ENCODE results near the gene DPYD. TPM values are rescaled to one million over a fixed set of nuclear protein-coding genes. Genes with fewer than 3 reads are reported as not detected.

DPYD gene
- total RNA-seq, 1 donor from 2014 or later = 8.1 TPM

GRCh38 chr1:97164276-97164639, 756.6 kb downstream of the DPYD start:
- Mint-ChIP-seq H3K9me3 (ENCODE audit: low read depth) (peaks cover 17% of the 10 kb centered on the region), H3K27ac (no peak overlapping the region), H3K4me1 (ENCODE audit: low read depth) (no peaks in the 10 kb centered on the region), H3K27me3 (no peaks in the 10 kb centered on the region), H3K4me3 (ENCODE audit: low read depth) (no peak overlapping the region), H3K36me3 (ENCODE audit: insufficient read depth) (peaks cover 6% of the 10 kb centered on the region)
- TF ChIP-seq CTCF (IDR thresholded peaks at IDR 0.05; ENCODE audit: unreplicated experiment) = no peak
- DNase-seq (ENCODE audit: low spot score, unreplicated experiment) = no peak

DNA sequence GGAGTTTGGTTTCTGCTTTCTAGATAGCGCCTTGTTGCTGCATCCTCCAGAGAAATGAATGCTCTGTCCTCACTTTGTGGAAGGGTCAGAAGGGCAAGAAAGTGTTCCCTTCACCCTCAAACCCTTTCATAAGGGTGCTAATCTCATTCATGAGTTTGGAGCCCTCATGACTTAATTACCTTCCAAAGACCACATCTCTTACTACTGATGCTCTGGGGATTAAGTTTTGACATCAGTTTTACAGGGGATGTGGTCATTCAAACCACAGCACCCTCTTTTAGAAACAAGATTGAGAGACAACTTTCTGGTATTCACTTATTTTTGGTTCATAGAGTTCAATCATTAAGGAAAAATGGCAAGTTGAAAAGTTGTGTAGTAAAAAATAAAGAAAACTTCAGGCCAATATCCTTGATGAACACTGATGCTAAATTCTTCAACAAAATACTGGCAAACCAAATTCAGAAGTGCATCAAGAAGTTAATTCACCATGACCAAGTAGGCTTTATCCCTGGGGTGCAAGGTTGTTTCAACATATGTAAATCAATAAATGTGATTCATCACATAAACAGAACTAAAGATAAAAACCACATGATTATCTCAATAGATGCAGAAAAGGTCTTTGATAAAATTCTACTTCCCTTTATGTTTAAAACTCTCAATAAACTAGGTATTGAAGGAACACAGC, 757.1 kb downstream of the DPYD start:
- Mint-ChIP-seq H3K36me3 (ENCODE audit: insufficient read depth) (peaks cover 6% of the 10 kb centered on the region), H3K4me3 (ENCODE audit: low read depth) (no peak overlapping the region), H3K27ac (no peak overlapping the region), H3K27me3 (no peaks in the 10 kb centered on the region), H3K9me3 (ENCODE audit: low read depth) (peaks cover 17% of the 10 kb centered on the region), H3K4me1 (ENCODE audit: low read depth) (peaks cover under 1% of the 10 kb centered on the region)
- TF ChIP-seq CTCF (IDR thresholded peaks at IDR 0.05; ENCODE audit: unreplicated experiment) = no peak
- no peak for DNase-seq (ENCODE audit: low spot score, unreplicated experiment)

GRCh38 chr1:97160818-97161217, 760.0 kb downstream of the DPYD start:
- H3K36me3 Mint-ChIP-seq (ENCODE audit: insufficient read depth) = peaks cover 6% of the 10 kb centered on the region
- H3K4me3 Mint-ChIP-seq (ENCODE audit: low read depth) = no peak overlapping the region
- H3K9me3 Mint-ChIP-seq (ENCODE audit: low read depth) = peaks cover 17% of the 10 kb centered on the region
- peaks cover 1% of the 10 kb centered on the region for H3K4me1 Mint-ChIP-seq (ENCODE audit: low read depth)
- DNase-seq (ENCODE audit: low spot score, unreplicated experiment) = no peak
- H3K27ac Mint-ChIP-seq = no peak overlapping the region
- no peaks in the 10 kb centered on the region for H3K27me3 Mint-ChIP-seq
- TF ChIP-seq CTCF (IDR thresholded peaks at IDR 0.05; ENCODE audit: unreplicated experiment) = no peak

DNA sequence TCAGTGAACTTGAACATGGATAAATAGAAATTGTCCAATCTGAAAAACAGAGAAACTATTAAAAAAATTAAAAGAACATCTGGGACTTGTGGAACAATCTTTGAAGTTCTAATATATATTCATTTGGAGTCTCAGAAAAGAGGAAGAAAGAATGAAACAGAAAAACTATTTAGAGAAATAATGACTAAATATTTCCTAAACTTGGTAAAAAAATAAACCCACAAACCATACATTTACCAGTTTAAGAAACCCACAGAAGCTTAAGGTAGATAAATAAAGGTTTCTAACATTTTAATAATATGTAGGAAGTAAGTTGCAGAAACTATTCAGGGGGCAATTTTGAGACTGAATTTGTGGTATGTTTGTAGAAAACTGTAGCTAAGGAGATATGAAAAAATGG, 761.5 kb downstream of the DPYD start:
- Mint-ChIP-seq H3K27ac (no peak overlapping the region), H3K4me3 (ENCODE audit: low read depth) (no peak overlapping the region), H3K9me3 (ENCODE audit: low read depth) (peaks cover 11% of the 10 kb centered on the region), H3K27me3 (no peaks in the 10 kb centered on the region), H3K36me3 (ENCODE audit: insufficient read depth) (peaks cover 3% of the 10 kb centered on the region), H3K4me1 (ENCODE audit: low read depth) (peaks cover 1% of the 10 kb centered on the region)
- TF ChIP-seq CTCF (IDR thresholded peaks at IDR 0.05; ENCODE audit: unreplicated experiment) = no peak
- DNase-seq (ENCODE audit: low spot score, unreplicated experiment) = no peak

- DNase-seq (ENCODE audit: low spot score, unreplicated experiment) = no peak
- H3K4me3 Mint-ChIP-seq (ENCODE audit: low read depth) = no peak overlapping the region
- H3K9me3 Mint-ChIP-seq (ENCODE audit: low read depth) = peaks cover 9% of the 10 kb centered on the region
- no peaks in the 10 kb centered on the region for H3K27me3 Mint-ChIP-seq
- TF ChIP-seq CTCF (IDR thresholded peaks at IDR 0.05; ENCODE audit: unreplicated experiment) = no peak
- H3K27ac Mint-ChIP-seq = no peak overlapping the region
- no peaks in the 10 kb centered on the region for H3K36me3 Mint-ChIP-seq (ENCODE audit: insufficient read depth)
- peaks cover 1% of the 10 kb centered on the region for H3K4me1 Mint-ChIP-seq (ENCODE audit: low read depth)
Measured at GRCh38 chr1:97158691-97159096, 762.1 kb downstream of the DPYD start.
